HFF-Myc (cell line): ENCODE measurements around the gene DENND4C.
A peak's percentile ranks its signal among the peaks of the same experiment; 100 is the strongest.
"Not testable (repeated sequence)": the region's sequence is repeated elsewhere in the genome, so short reads cannot be mapped to it uniquely, and the experiment has no call there.

ENCODE experiments used
- DNase-seq: peaks from one replicate; pipeline ENCODE4 v3.0.0-alpha.2; 2011; ENCODE audit warnings: low read depth; ENCODE audit errors: extremely low read depth
- H3K4me3 ChIP-seq: replicated peaks from 2 replicates; pipeline ENCODE4 v1.5.1; 2011; ENCODE audit warnings: low read depth, mild to moderate bottlenecking, control low read depth, low read length
- TF ChIP-seq, protein P1 (sequence below): IDR thresholded peaks from 2 replicates; pipeline ENCODE4 v1.5.1; 2012; ENCODE audit warnings: mild to moderate bottlenecking, low read depth, low read length, control low read depth; ENCODE audit errors: missing control alignments

The DENND4C gene

DNA sequence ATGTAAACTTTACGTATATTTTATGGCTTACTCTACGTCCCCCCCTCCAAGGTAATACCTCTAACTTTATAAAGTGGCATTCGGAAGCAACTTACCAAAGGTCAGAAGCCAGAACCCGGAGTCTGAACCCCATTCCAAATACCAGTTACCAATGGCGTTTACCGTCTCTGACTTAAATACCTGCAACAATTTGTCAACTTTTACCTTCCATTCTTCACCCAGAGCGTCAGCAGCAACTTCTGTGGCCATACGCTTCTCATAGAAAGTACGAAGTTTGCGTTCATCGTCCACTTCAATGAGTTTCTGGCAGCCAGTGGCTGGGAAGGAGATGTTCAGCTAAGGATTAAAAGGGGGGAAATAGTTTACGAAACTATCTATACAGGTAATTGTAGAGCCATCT lies 148.8 kb downstream of the DENND4C start:
- no peak for DNase-seq
- TF ChIP-seq, protein P1, sequence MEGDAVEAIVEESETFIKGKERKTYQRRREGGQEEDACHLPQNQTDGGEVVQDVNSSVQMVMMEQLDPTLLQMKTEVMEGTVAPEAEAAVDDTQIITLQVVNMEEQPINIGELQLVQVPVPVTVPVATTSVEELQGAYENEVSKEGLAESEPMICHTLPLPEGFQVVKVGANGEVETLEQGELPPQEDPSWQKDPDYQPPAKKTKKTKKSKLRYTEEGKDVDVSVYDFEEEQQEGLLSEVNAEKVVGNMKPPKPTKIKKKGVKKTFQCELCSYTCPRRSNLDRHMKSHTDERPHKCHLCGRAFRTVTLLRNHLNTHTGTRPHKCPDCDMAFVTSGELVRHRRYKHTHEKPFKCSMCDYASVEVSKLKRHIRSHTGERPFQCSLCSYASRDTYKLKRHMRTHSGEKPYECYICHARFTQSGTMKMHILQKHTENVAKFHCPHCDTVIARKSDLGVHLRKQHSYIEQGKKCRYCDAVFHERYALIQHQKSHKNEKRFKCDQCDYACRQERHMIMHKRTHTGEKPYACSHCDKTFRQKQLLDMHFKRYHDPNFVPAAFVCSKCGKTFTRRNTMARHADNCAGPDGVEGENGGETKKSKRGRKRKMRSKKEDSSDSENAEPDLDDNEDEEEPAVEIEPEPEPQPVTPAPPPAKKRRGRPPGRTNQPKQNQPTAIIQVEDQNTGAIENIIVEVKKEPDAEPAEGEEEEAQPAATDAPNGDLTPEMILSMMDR = no peak
- peak overlapping the region; percentile 98 for H3K4me3 ChIP-seq

DNA sequence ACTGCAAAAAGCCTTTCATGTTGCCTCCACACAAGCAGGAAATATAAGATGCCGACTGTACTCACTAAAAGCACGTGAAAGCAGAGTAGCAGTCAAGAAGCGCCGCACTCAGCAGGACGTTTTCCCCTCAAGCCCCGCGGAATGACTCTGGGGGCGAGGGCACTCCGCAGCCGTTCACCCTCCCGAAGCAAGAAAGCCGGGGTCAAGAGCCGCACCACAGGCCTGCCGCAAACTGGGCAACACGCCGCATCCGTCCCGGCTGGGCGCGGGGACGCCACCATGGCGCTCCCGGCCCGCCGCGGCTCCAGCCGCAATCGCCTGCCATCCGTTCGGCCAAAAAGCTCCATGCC lies 149.2 kb downstream of the DENND4C start:
- no peak for DNase-seq
- TF ChIP-seq, protein P1 = no peak
- peak overlapping the region; percentile 98 for H3K4me3 ChIP-seq

DNA sequence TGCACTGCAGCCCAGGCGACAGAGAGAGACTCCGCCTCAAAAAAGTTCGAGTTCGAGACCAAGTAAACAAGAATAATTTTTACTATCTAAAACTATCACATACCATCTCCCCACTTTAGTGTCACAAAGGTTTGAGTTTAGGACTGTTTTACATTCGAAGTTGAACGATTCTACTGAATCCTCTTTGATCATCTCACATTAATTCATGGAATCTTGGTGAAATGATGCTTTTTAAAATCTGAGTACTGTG lies 150.3 kb downstream of the DENND4C start:
- DNase-seq = no peak
- H3K4me3 ChIP-seq = peak overlapping the region; percentile 98
- TF ChIP-seq, protein P1 = no peak

DNA sequence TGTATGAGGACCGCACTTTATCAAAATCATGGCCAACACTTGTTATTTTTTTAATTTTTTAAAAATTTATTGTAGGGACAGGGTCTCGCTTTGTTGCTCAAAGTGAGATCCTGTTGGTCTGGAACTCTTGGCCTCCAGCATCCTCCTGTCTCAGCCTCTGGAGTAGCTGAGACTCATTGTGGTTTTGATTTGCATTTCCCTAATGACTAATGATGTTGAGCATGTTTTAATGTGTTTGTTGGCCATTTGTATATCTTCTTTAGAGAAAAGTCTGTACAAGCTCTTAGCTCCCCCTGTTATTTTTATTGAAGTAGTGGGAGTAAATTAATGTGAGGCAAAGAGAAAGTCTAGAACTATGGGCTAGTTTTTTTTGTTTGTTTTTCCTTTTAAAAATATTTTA lies 151.2 kb downstream of the DENND4C start:
- H3K4me3 ChIP-seq = no peak overlapping the region
- no peak for DNase-seq
- TF ChIP-seq, protein P1 = no peak

DNA sequence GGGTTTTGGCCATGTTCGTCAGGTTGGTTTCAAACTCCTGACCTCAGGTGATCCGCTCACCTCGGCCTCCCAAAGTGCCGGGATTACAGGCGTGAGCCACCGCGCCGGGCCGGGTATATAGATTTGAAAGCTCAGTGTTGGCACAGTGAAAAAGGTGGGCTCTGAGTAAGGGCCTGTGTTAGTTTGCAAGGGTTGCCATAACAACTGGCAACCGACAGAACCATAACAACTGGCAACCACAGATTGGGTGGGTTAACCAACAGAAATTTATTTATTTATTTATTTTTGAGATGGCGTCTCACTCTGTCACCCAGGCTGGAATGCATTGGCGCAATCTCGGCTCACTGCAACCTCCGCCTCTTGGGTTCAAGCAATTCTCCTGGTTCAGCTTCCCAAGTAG lies 154.7 kb downstream of the DENND4C start:
- DNase-seq = not testable (repeated sequence)

DNA sequence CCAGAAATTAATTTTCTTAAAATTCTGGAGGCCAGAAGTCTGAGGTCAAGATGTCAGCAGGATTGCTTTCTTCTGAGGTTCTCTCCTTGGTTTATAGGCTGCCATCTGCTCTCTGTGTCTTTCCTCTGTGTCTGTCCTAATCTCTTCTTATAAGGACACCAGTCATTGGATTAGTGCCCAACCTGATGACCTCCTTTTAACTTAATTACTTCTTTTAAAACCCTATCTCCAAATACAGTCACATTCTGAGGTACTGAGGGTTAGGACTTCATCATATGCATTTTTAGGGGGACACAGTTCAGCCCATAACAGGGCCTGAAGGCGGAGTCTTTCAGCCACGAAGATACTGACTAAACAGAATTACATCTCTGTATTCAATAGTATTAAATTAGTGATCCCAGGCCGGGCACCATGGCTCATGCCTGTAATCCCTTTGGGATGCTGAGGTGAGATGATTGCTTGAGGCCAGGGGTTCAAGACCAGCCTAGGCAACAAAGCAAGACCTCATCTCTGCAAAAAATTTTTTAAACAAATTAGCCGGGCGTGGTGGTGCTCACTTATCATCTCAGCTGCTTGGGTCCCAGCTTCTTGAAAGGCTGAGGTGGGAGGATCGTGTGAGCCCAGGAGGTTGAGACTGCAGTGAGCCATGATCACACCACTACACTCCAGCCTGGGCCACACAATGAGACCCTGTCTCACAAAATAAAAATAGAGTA lies 155.5 kb downstream of the DENND4C start:
- H3K4me3 ChIP-seq = no peak overlapping the region
- TF ChIP-seq, protein P1 = no peak
- no peak for DNase-seq

More for the DNA sequence above, 154.7 kb downstream of the DENND4C start:
- not testable (repeated sequence) for H3K4me3 ChIP-seq

DNA sequence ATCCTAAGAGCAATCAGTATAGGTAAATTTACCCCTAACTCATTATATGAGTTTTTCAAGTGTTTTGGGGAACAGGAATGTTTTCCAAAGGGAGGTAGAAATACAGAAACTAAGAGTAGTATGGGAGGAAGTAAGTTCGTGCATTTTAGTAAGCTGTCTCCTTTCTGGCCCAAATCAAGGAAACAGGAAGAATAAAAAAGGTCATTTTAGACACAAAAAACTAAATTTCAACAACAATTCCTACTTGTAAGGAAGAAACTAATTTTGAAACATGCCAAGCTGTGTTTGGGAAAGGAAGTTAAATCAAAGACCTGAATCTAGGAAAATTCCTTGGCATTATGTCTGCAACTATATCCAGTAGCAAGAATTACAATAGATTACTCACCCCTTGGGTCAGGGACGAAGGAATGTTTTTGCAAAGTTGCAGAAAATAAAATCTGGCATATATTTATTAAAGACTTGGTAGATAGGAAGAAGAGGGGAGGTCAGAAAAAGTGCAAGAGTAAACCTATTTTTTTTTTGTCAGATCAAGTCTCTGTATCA lies 156.1 kb downstream of the DENND4C start:
- no peak for DNase-seq
- TF ChIP-seq, protein P1 = no peak
- H3K4me3 ChIP-seq = no peak overlapping the region
